NCI-H1694 treated with DMSO at 0.1 percent for 48 hours (cell line): ENCODE results near the gene MADCAM1.

ENCODE experiments used
- DNase-seq: peaks from one replicate; lab custom pipeline; 2025; lab: John Stamatoyannopoulos, UW

MADCAM1 gene

DNA sequence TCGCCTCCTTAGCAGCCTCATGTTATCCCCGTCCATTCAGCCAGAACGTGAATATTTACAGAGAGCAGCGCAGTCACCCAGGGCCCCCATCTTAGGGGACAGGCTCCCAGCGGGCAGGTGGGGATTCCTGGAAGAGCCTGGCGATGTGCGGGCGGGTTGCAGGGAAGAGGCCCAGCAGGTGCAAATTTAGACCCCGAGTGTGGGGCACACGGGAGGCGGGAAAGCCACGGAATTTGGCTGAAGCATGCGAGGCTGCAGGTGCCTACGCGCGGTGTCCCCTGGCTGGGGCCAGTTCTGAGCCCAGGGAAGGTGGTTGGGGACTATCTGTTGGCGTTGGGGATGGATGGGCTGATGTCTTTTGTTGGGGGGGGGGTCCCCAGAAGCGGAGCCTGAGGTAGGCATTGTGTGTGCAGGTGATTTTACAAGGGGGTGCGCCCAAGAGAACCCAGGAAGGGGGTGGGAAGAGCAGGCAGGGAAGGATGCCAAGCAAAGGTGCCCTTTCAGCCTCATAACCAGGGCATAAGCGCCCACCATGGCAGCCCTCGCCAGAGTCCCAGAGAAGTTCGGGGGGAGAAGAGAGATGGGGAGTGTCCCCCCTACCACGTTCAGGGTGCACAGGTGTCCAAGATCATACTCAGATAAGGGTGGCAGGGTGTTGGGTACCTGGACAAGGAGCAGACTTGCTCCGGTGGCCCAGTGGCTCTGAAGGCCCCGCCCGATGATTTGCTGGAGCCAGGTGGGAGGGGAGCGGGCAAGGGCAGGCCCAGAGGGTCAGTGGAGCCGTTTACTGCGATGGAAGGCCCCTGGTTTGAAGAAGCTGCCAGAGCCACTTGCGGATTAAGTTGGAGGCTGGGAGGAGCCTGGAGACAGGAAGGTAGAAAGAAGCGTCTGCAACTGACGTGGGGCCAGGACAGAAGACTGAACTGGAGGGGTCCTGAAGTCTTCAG, 12.2 kb downstream of the MADCAM1 start:
- no peak for DNase-seq

GRCh38 chr19:510606-511100, 14.4 kb downstream of the MADCAM1 start:
- peak; percentile 73 for DNase-seq

GRCh38 chr19:511101-511851, 15.0 kb downstream of the MADCAM1 start:
- peak; percentile 11 for DNase-seq

- DNase-seq = no peak
These were observed 16.5 kb downstream of the MADCAM1 start for GRCh38 chr19:512547-513365.

GRCh38 chr19:513368-514165, 17.3 kb downstream of the MADCAM1 start:
- DNase-seq = no peak

- DNase-seq = no peak
These were observed 17.9 kb downstream of the MADCAM1 start for GRCh38 chr19:514166-514663.

GRCh38 chr19:517721-518597, 21.7 kb downstream of the MADCAM1 start:
- DNase-seq = no peak

- no peak for DNase-seq
These were observed 22.4 kb downstream of the MADCAM1 start for GRCh38 chr19:518598-519231.

DNA sequence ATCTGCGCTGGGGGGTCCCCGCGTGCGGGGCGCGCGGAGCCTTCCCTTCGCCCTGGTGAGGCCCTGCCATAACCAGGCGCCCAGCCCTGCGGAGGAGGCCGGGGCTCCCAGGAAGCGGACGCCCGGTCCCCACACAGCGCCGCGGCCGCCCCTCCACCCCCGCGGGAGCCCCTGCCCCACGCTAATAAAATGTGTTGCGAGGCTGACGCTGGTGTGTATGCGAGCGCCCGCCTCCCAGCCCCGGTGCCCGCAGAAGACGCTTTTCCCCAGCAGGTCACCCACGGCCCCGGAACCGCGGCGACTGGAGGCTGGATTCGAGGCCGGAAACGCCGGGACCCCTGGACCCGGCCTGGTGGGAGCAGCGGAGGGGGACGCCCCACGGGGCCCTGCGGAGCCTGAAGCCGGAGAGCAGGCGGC, 23.2 kb downstream of the MADCAM1 start:
- no peak for DNase-seq

DNA sequence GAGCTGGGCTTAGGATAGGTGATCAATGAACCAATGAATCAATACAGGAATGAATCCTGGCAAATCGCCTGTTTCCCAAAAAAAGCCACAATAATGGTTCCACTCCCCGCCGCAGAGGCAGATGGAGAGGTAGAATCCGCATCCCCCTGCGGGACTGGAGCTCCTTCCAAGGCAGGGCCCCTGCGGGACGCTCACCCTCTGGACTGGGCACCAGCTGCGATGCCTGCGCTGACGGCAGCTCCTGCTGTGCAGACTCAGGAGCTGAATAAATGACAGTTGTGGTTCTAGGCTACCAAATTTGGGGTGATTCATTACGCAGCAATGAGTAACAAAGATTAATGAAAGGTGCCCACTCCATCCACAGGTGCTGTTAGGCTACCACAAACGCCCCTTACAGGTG, 26.4 kb downstream of the MADCAM1 start:
- no peak for DNase-seq

DNA sequence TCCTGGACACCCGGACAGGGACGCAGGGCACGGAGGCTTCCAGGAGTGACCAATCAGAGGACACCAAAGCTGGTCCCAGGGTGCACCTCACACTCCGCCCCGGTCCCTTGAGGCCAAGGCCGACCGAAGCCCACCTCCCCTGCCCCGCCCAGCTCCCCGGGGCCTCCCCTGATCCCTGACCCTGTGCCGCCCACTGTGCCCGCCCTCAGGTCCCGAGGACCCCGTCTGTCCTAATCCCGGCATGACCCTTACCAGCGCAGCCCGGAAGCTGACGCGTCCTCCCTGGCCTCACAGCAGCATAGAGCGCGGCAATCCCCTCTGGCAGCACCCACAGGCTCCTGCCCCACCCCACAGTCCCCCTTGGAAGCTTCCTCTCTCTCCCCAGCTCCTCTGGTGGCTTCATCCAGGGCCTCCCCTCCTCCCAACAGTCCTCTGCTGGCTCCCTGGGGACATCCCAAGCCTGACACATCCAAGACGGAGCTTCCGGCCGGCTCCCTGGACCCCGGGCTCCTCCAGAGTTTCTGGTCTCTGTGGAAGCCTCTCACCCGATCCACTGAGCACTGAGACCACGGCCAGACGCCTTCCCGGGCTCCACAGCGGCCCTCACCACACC, 27.9 kb downstream of the MADCAM1 start:
- DNase-seq = no peak

GRCh38 chr19:525029-525428, 28.7 kb downstream of the MADCAM1 start:
- no peak for DNase-seq

DNA sequence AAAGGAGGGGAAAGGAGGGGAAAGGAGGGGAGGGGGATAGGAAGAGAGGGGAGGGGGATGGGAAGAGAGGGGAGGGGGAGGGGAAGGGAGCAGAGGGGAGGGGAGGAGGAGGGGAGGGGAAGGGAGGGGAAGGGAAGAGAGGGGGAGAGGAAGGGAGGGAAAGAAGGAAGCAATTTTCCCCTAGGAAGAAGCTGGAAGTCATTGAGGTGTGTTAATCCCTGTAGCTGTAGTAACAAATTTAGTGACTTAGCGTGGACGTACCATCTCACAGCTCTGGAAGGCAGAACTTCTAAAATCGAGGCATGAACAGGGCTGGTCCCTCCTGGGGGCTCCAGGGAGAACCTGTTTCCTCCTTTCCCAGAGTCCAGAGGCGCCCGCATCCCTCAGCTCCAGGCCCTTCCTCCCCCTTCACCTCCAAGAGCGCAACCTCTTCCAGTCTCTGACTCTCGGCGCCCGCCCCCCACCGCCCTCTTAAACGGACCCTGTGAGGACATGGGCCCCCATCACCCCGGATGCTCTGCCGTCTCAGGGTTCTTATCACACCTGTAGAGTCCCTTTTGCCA, 29.7 kb downstream of the MADCAM1 start:
- no peak for DNase-seq

DNA sequence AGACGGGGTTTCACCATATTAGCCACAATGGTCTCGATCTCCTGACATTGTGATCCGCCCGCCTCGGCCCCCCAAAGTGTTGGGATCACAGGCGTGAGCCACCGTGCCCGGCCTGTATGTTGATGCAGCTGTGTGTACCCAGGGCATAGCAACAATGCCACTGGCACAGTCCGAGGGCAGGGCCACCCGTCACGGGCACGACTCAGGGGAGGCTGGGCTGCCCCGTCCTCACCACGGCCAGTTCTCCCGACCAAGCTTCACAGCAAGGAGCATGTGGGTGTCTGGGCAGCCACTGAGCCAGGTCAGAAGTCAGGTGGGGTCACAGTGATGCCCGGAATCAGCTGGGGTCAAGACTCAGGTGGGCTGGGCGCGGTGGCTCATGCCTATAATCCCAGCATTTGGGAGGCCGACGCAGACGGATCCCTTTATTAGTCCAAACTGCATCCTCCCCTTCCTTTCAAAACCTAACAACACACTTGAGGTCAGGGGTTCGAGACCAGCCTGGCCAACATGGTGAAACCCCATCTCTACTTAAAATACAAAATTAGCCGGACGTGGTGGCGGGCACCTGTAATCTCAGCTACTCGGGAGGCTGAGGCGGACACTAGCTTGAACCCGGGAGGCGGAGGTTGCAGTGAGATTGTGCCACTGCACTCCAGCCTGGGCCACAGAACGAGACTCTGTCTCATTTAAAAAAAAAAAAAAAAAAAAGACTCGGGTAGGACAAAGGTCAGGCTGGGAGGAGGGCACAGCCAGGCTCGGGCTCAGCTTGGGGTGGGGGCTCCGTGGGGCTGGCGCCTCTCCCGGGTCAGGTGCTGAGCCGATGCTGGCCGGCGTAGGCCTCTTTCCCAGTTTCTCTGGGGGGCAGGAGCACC, 34.1 kb downstream of the MADCAM1 start:
- no peak for DNase-seq

DNA sequence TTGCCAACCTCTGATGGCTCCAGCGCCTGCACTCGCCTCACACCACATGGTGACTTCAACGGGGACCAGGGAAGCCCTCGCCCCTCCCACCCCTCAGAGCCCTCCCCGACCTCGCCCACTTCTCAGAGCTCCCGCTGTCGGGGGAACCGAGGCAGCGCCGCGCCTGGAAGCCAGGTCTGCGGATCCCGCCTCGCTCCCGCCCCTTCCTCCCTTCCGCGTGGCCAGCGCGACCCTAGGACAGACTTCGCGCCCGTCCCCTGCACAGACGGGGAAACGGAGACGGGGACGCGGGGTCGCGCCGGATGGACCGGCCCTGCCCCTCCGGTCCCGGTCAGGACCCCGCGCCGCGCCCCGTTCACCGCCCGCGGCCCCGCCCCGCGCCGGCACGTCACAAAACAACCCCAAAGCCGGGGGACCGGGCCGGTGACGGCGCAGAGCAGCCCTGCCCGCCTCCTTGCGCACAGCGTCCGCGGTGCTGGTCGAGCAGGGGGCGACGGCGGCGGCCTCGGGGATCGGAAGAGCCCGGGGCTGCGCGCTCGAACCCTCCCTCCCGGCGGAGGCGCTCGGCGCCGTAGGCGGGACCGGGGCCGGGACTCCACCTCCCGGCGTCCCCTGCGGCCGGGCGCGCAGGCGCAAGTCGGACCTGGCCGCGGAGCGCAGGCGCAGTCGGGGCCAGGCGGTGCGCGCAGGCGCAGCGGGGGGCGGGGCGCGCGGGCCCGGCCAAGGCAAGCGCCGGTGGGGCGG, 34.9 kb downstream of the MADCAM1 start:
- peak; percentile 68 for DNase-seq

GRCh38 chr19:531753-532560, 35.7 kb downstream of the MADCAM1 start, which contains the start of gene CDC34:
Gene CDC34 (plus strand): TSS chr19:531760. CDS start chr19:531932, 172 bp downstream.
- DNase-seq = no peak
